HepG2 (cell line): Measurements from ENCODE around the gene SERPINA9. TPM values are rescaled to one million over a fixed set of nuclear protein-coding genes. Genes with fewer than 3 reads are reported as not detected.

ENCODE experiments used
- BHLHE40 ChIP-seq: IDR thresholded peaks from 2 replicates; pipeline ENCODE4 v1.6.1; 2011; ENCODE audit warnings: low read length, improper control_type of control experiment
- FOXP1 ChIP-seq, 2 experiments: fragments of 450-650 bp in 1 of 2; IDR thresholded peaks; 2 replicates each; pipeline ENCODE4 v1.6.1; 2017 to 2018; ENCODE audit warnings: antibody characterized with exemption in 1 of 2
- MAFG ChIP-seq: sonication (generic); formaldehyde crosslinking; IDR thresholded peaks from 2 replicates; pipeline ENCODE4 v1.5.1; 2020; ENCODE audit warnings: mild to moderate bottlenecking, missing genetic modification reagents
- MIER2 ChIP-seq: IDR thresholded peaks from 2 replicates; pipeline ENCODE4 v1.6.1; 2016; ENCODE audit warnings: missing biosample characterization, missing genetic modification reagents
- MIXL1 ChIP-seq: IDR thresholded peaks from 2 replicates; pipeline ENCODE4 v1.6.1; 2016
- MXI1 ChIP-seq: IDR thresholded peaks from 3 replicates; pipeline ENCODE4 v1.6.1; 2012; ENCODE audit warnings: low read depth, low read length, inconsistent platforms, borderline replicate concordance
- MZF1 ChIP-seq: sonication (generic); formaldehyde crosslinking; IDR thresholded peaks from 2 replicates; pipeline ENCODE4 v1.8.1; 2023; ENCODE audit warnings: mild to moderate bottlenecking, missing genetic modification reagents, borderline replicate concordance
- PRPF4 ChIP-seq: fragments of 200-400 bp; formaldehyde crosslinking; IDR thresholded peaks from 2 replicates; pipeline ENCODE4 v1.6.1; 2016; ENCODE audit warnings: low read length, low read depth; ENCODE audit not compliant: poor library complexity, severe bottlenecking
- SMAD1 ChIP-seq: sonication (generic); formaldehyde crosslinking; IDR thresholded peaks from 2 replicates; pipeline ENCODE4 v1.4.0; 2020; ENCODE audit warnings: missing genetic modification reagents, low read depth, mild to moderate bottlenecking, borderline replicate concordance
- TCF7 ChIP-seq: sonication (generic); IDR thresholded peaks from 2 replicates; pipeline ENCODE4 v1.6.1; 2016; ENCODE audit warnings: antibody characterized with exemption, low read depth
- ZBTB20 ChIP-seq: sonication (generic); formaldehyde crosslinking; IDR thresholded peaks from 2 replicates; pipeline ENCODE4 v1.8.1; 2023; ENCODE audit warnings: missing genetic modification reagents, low read depth, mild to moderate bottlenecking, borderline replicate concordance
- ZBTB8A ChIP-seq: sonication (generic); formaldehyde crosslinking; IDR thresholded peaks from 2 replicates; pipeline ENCODE4 v1.4.0; 2020; ENCODE audit warnings: mild to moderate bottlenecking, low read depth, missing genetic modification reagents, borderline replicate concordance
- ZFP36 ChIP-seq: fragments of 150-350 bp; IDR thresholded peaks from 2 replicates; pipeline ENCODE4 v1.6.1; 2018; ENCODE audit warnings: borderline replicate concordance, low read length, low read depth; ENCODE audit not compliant: partially characterized antibody
- ZFYVE20 ChIP-seq: sonication (generic); formaldehyde crosslinking; IDR thresholded peaks from 2 replicates; pipeline ENCODE4 v1.8.0; 2023; ENCODE audit warnings: low read depth, mild to moderate bottlenecking, moderate library complexity, missing genetic modification reagents, borderline replicate concordance
- ZNF724P ChIP-seq: sonication (generic); formaldehyde crosslinking; IDR thresholded peaks from 2 replicates; pipeline ENCODE4 v1.8.0; 2022; ENCODE audit warnings: missing genetic modification reagents, borderline replicate concordance
- polyA plus RNA-seq, 8 experiments: library from polyadenylated mRNA; depleted of rRNA in 3 of 8; stranded (reverse) in 7 of 8; unstranded in 1 of 8; fragments of >200 nt; fragmentation: Illumina TruSeq in 4 of 8; extraction: Trizol in 4 of 8; gene quantifications; 2 replicates each; pipeline versions ENCODE4 v1.2.1 to v1.2.3, GENCODE V29; 2011 to 2016; ENCODE audit warnings: low read depth in 4 of 8, missing spikeins in 1 of 8, mixed read lengths in 1 of 8; ENCODE audit not compliant: insufficient read depth in 1 of 8
- total RNA-seq, 5 experiments: library from RNA; depleted of rRNA; stranded (reverse); fragments of >200 nt; fragmentation: Illumina TruSeq; extraction: Trizol; gene quantifications; 2 replicates each; pipeline ENCODE4 v1.2.3, GENCODE V29; 2016; ENCODE audit warnings: low read depth in 1 of 5
- TF ChIP-seq, protein P1 (sequence below): IDR thresholded peaks from 2 replicates; pipeline ENCODE4 v1.6.1; 2012; ENCODE audit warnings: low read depth, low read length, improper control_type of control experiment
- TF ChIP-seq, protein P2 (sequence below): sonication (generic); formaldehyde crosslinking; IDR thresholded peaks from 2 replicates; pipeline ENCODE4 v1.9.0; 2022; ENCODE audit warnings: low read depth, missing genetic modification reagents
- TF ChIP-seq, protein P3 (sequence below): IDR thresholded peaks from 2 replicates; pipeline ENCODE4 v1.6.1; 2016; ENCODE audit warnings: missing genetic modification reagents, missing compliant biosample characterization
- TF ChIP-seq, protein P4 (sequence below): sonication (generic); formaldehyde crosslinking; IDR thresholded peaks from 2 replicates; pipeline ENCODE4 v1.5.0; 2020; ENCODE audit warnings: missing genetic modification reagents
- TF ChIP-seq, protein P5 (sequence below): sonication (generic); formaldehyde crosslinking; IDR thresholded peaks from 2 replicates; pipeline ENCODE4 v1.4.0; 2020; ENCODE audit warnings: missing genetic modification reagents

SERPINA9 gene
- total and polyA plus RNA-seq, 2 of the 13 experiments (the other 11 are each of a cell fraction or from before 2014, with no cell fraction given) = 0.21 TPM; not detected in 1

DNA sequence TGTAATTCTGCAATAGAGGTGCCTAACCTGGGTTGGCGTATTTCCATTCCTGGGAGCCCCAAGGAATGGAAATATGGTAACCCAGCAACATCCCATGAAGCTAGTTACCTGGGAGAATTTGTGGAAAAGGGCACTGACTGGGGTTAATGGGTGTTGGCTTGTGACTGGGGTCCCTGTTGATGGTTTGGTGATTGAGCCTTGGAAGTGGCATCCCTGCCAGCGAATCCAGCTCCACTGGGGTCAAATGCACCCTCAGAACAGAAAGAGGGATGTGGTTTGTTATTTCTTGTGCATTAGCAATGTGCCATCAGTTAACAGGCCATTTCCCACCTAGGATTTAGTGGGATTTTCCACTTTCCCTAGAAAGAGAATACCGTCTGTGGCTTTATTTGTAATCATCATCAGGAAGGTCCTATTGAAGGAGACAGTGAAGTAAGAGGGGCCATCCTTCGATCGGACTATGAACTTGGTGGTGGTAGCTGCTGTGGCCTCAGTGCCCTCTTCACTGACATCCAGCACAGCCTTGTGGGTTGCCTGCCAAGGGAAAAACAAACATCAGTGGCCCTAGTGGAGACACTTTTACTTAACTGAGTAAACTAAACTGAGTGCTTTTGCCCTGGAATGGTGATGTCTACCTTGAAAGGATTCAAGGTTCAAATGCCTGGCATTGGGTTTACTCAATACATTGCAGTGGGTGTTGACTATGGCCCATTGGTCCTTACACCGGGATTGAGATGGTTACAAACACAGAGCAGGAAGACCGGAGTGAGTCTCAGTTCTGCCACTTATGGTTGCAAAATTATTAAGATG lies 13.0 kb downstream of the SERPINA9 start (continued):
- TF ChIP-seq, protein P1, sequence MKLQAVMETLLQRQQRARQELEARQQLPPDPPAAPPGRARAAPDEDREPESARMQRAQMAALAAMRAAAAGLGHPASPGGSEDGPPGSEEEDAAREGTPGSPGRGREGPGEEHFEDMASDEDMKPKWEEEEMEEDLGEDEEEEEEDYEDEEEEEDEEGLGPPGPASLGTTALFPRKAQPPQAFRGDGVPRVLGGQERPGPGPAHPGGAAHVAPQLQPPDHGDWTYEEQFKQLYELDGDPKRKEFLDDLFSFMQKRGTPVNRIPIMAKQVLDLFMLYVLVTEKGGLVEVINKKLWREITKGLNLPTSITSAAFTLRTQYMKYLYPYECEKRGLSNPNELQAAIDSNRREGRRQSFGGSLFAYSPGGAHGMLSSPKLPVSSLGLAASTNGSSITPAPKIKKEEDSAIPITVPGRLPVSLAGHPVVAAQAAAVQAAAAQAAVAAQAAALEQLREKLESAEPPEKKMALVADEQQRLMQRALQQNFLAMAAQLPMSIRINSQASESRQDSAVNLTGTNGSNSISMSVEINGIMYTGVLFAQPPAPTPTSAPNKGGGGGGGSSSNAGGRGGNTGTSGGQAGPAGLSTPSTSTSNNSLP = peak; percentile 39; the same call in 1 of the 2 replicates
- TF ChIP-seq ZFP36 (no peak), MIER2 (CRISPR knock-in tag) (0 out of 2 replicates have a peak, but pooled peaks have one; percentile 22), ZBTB8A (0 out of 2 replicates have a peak, but pooled peaks have one; percentile 28), ZNF724P (no peak), PRPF4 (no peak), MXI1 (no peak), FOXP1 (IDR thresholded peaks at IDR 0.05) (no peak), FOXP1 (CRISPR knock-in tag; IDR thresholded peaks at IDR 0.05) (peak; percentile 81), ZFYVE20 (CRISPR knock-in tag) (no peak), SMAD1 (CRISPR knock-in tag) (no peak), ZBTB20 (CRISPR knock-in tag) (0 out of 2 replicates have a peak, but pooled peaks have one; percentile 32), MIXL1 (CRISPR knock-in tag) (peak; percentile 20; the same call in 1 of the 2 replicates), BHLHE40 (no peak), TCF7 (peak; percentile 39), MAFG (CRISPR knock-in tag) (no peak), MZF1 (CRISPR knock-in tag) (no peak)
- TF ChIP-seq, protein P2, sequence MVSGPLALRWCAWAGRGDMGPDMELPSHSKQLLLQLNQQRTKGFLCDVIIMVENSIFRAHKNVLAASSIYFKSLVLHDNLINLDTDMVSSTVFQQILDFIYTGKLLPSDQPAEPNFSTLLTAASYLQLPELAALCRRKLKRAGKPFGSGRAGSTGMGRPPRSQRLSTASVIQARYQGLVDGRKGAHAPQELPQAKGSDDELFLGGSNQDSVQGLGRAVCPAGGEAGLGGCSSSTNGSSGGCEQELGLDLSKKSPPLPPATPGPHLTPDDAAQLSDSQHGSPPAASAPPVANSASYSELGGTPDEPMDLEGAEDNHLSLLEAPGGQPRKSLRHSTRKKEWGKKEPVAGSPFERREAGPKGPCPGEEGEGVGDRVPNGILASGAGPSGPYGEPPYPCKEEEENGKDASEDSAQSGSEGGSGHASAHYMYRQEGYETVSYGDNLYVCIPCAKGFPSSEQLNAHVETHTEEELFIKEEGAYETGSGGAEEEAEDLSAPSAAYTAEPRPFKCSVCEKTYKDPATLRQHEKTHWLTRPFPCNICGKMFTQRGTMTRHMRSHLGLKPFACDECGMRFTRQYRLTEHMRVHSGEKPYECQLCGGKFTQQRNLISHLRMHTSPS = peak; percentile 100
- TF ChIP-seq, protein P3, sequence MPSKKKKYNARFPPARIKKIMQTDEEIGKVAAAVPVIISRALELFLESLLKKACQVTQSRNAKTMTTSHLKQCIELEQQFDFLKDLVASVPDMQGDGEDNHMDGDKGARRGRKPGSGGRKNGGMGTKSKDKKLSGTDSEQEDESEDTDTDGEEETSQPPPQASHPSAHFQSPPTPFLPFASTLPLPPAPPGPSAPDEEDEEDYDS (CRISPR knock-in tag) = no peak
- TF ChIP-seq, protein P4, sequence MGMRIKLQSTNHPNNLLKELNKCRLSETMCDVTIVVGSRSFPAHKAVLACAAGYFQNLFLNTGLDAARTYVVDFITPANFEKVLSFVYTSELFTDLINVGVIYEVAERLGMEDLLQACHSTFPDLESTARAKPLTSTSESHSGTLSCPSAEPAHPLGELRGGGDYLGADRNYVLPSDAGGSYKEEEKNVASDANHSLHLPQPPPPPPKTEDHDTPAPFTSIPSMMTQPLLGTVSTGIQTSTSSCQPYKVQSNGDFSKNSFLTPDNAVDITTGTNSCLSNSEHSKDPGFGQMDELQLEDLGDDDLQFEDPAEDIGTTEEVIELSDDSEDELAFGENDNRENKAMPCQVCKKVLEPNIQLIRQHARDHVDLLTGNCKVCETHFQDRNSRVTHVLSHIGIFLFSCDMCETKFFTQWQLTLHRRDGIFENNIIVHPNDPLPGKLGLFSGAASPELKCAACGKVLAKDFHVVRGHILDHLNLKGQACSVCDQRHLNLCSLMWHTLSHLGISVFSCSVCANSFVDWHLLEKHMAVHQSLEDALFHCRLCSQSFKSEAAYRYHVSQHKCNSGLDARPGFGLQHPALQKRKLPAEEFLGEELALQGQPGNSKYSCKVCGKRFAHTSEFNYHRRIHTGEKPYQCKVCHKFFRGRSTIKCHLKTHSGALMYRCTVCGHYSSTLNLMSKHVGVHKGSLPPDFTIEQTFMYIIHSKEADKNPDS (CRISPR knock-in tag) = peak; percentile 73; the same call in 1 of the 2 replicates
- TF ChIP-seq, protein P5, sequence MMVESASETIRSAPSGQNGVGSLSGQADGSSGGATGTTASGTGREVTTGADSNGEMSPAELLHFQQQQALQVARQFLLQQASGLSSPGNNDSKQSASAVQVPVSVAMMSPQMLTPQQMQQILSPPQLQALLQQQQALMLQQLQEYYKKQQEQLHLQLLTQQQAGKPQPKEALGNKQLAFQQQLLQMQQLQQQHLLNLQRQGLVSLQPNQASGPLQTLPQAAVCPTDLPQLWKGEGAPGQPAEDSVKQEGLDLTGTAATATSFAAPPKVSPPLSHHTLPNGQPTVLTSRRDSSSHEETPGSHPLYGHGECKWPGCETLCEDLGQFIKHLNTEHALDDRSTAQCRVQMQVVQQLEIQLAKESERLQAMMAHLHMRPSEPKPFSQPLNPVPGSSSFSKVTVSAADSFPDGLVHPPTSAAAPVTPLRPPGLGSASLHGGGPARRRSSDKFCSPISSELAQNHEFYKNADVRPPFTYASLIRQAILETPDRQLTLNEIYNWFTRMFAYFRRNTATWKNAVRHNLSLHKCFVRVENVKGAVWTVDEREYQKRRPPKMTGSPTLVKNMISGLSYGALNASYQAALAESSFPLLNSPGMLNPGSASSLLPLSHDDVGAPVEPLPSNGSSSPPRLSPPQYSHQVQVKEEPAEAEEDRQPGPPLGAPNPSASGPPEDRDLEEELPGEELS (CRISPR knock-in tag) = peak; percentile 78
